Natural killer cell treated with Interleukin-12 subunit alpha and Interleukin-12 subunit beta and Interleukin-15 and Interleukin-18, amount 100 ng/mL, for 72 hours (primary cell): ENCODE data around the gene MRPS2. TPM values are rescaled to one million over a fixed set of nuclear protein-coding genes. Genes with fewer than 3 reads are reported as not detected.

ENCODE experiments used
- ATAC-seq, 2 donors: fragments of 150-1000 bp; cut with Tn5 transposase in 1 of 2; sonication (Bioruptor Pico), chemical (Tn5 transposase) in 1 of 2; 2 replicates each; pipeline ENCODE4 v1.10.0; 2021
- DNase-seq: peaks from one replicate; pipeline ENCODE4 v3.0.0; 2022; ENCODE audit warnings: low spot score
- H3K27ac Mint-ChIP-seq, 2 donors: 1 replicate in 1 of 2; 2 replicates in 1 of 2; pipeline ENCODE4 v1.8.0; 2022; ENCODE audit warnings: mixed read lengths in 2 of 2, mild to moderate bottlenecking in 1 of 2, moderate library complexity in 1 of 2
- H3K27me3 Mint-ChIP-seq, 2 donors: 1 replicate in 1 of 2; 2 replicates in 1 of 2; pipeline ENCODE4 v1.8.0; 2022; ENCODE audit warnings: mixed read lengths in 2 of 2
- H3K36me3 Mint-ChIP-seq: one replicate; pipeline ENCODE4 v1.8.0; 2022; ENCODE audit warnings: mixed read lengths
- H3K4me1 Mint-ChIP-seq, 2 donors: 1 replicate in 1 of 2; 2 replicates in 1 of 2; pipeline ENCODE4 v1.8.0; 2022; ENCODE audit warnings: low read depth in 2 of 2, mixed read lengths in 2 of 2, mild to moderate bottlenecking in 1 of 2
- H3K4me3 Mint-ChIP-seq: one replicate; pipeline ENCODE4 v1.8.0; 2022; ENCODE audit warnings: mixed read lengths
- H3K9me3 Mint-ChIP-seq: 2 replicates; pipeline ENCODE4 v1.8.0; 2022; ENCODE audit warnings: mixed read lengths
- total RNA-seq, 2 donors: library from RNA; stranded (reverse); gene quantifications; one replicate each; pipeline ENCODE4 v1.2.3, GENCODE V29; 2022

MRPS2 gene
- total RNA-seq, 2 donors from 2014 or later: 38.2 to 78.3 TPM

- Mint-ChIP-seq H3K4me3 (peak overlapping the region; percentile 84), H3K4me1 (peaks cover 6 to 14% of the 10 kb centered on the region in 2 donors), H3K9me3 (no peaks in the 10 kb centered on the region), H3K36me3 (no peaks in the 10 kb centered on the region), H3K27ac (peak overlapping the region; percentile 16 to 25), H3K27me3 (no peaks in the 10 kb centered on the region)
- peak; percentile 93 for DNase-seq
- peak; percentile 71 to 83 for ATAC-seq
These were observed 984 bp upstream of the MRPS2 start for GRCh38 chr9:135499326-135500070.

DNA sequence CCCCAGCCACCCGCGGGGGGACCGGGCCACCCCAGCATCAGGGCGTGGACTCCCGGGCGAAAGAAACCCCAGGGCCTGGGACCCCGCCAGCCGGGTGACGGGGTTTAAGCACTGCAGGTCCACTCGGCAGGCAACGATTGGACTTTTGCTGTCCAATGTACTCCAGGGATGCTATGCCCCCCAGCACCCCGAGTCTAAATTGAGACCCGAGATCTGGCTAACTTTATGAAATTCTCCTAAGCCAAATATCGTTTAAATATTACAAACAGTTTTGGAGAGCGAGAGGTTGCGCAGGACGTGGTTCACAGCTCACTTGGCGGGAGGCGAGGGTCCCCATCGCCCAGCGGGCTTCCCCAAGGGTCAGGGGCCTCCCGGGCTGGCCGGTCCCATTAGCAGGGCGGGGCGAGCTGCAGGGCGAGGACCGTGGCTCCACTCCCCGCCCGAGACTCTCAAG, 384 bp upstream of the MRPS2 start:
- H3K4me1 Mint-ChIP-seq: peaks cover 6 to 16% of the 10 kb centered on the region in 2 donors
- H3K27ac Mint-ChIP-seq: peak overlapping the region; percentile 28 to 66
- no peak for DNase-seq
- peak; percentile 3 for ATAC-seq
- H3K4me3 Mint-ChIP-seq: peak overlapping the region; percentile 84
- H3K9me3 Mint-ChIP-seq: no peaks in the 10 kb centered on the region
- no peaks in the 10 kb centered on the region for H3K27me3 Mint-ChIP-seq
- no peaks in the 10 kb centered on the region for H3K36me3 Mint-ChIP-seq

GRCh38 chr9:135501261-135502167, 1.0 kb downstream of the MRPS2 start:
- no peaks in the 10 kb centered on the region for H3K36me3 Mint-ChIP-seq
- H3K27me3 Mint-ChIP-seq: no peaks in the 10 kb centered on the region
- H3K4me1 Mint-ChIP-seq: peaks cover 6 to 16% of the 10 kb centered on the region in 2 donors
- H3K27ac Mint-ChIP-seq: peak overlapping the region; percentile 50 to 68
- H3K4me3 Mint-ChIP-seq: peak overlapping the region; percentile 84
- peak; percentile 62 for DNase-seq
- H3K9me3 Mint-ChIP-seq: no peaks in the 10 kb centered on the region
- ATAC-seq: no peak

- no peaks in the 10 kb centered on the region for H3K27me3 Mint-ChIP-seq
- H3K9me3 Mint-ChIP-seq: no peaks in the 10 kb centered on the region
- no peaks in the 10 kb centered on the region for H3K36me3 Mint-ChIP-seq
- ATAC-seq (no peak), DNase-seq (peak; percentile 49)
- peaks cover 6 to 16% of the 10 kb centered on the region in 2 donors for H3K4me1 Mint-ChIP-seq
- peak overlapping the region; percentile 84 for H3K4me3 Mint-ChIP-seq
- peak overlapping the region; percentile 50 to 68 for H3K27ac Mint-ChIP-seq
These were observed 1.8 kb downstream of the MRPS2 start for GRCh38 chr9:135502168-135502872.

DNA sequence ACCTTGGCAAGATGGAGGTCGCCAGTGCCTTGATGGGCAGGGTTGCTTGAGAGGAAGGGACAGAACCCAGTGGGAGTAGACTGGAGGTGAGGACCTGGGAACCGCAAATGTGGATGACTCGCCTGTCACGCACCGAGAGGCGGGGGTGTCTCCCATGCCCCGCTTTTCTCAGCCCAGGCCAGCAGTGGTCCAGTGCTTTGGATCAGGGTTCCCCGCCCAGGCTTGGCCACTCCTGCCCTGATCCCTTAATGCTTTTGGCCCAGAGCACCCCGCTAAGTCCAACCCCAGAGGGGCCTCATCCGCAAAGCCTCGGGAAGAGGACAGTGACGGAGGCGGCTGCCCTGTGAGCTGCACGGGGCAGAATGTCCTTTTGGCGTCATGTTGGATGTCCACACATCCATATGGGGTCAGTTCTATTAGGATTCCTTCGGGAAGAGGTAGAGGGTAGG, 2.4 kb downstream of the MRPS2 start:
- ATAC-seq (no peak), DNase-seq (peak; percentile 46)
- Mint-ChIP-seq H3K4me1 (peaks cover 6 to 16% of the 10 kb centered on the region in 2 donors), H3K27me3 (no peaks in the 10 kb centered on the region), H3K36me3 (no peaks in the 10 kb centered on the region), H3K4me3 (no peak overlapping the region), H3K27ac (no peak overlapping the region), H3K9me3 (no peaks in the 10 kb centered on the region)

- Mint-ChIP-seq H3K27ac (no peak overlapping the region), H3K4me3 (no peak overlapping the region), H3K4me1 (peaks cover 6 to 16% of the 10 kb centered on the region in 2 donors), H3K27me3 (no peaks in the 10 kb centered on the region), H3K9me3 (no peaks in the 10 kb centered on the region), H3K36me3 (no peaks in the 10 kb centered on the region)
- DNase-seq (peak; percentile 28), ATAC-seq (no peak)
These were observed 3.1 kb downstream of the MRPS2 start for GRCh38 chr9:135503371-135504261.

- Mint-ChIP-seq H3K4me1 (peaks cover 6 to 14% of the 10 kb centered on the region in 2 donors), H3K9me3 (peaks cover 5% of the 10 kb centered on the region), H3K27me3 (peaks cover 0 to 2% of the 10 kb centered on the region in 2 donors), H3K4me3 (no peak overlapping the region), H3K36me3 (peaks cover 8% of the 10 kb centered on the region), H3K27ac (no peak overlapping the region)
- DNase-seq (peak; percentile 61), ATAC-seq (no peak)
These were observed 4.1 kb downstream of the MRPS2 start for GRCh38 chr9:135504262-135505243.

DNA sequence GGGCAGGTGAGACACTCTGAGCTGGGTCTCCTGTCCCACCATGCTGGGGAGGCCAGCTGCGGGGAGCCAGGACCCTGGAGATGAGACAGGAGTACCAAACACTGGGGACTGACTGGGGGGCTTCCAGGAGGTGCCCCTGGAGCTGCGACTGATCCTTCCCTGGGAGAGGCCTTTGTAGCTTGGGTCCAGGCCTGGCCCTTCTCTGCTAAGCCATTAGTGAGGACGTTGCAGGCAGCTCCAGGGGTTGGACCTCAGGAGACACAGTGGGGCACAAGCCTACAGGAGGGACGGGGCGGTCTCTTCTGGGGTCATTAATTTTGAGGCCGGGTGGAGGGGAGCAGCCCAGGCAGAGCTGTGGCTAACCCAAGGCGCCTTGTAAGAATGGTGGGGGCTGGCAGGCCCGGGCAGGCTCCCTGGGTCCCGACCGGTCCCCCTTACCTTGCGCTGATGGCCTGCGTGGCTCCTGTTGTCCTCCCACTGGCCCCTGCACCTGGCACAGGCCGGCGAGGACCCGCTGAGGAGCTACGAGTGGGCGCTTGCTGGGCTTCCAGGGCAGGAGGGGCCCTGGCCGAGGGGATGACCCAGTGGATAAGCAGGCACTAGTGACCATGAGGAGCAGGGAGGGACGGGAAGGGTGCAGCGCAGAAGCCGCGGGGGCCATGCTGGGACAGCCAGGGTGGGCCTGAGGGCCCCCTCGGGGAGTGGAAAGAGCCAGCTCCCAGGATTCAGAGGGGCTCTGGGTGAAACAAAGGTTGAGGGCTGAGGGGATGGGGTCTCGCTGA, 5.1 kb downstream of the MRPS2 start:
- Mint-ChIP-seq H3K27ac (no peak overlapping the region), H3K36me3 (peaks cover 8% of the 10 kb centered on the region), H3K4me1 (peaks cover 6 to 12% of the 10 kb centered on the region in 2 donors), H3K9me3 (peaks cover 6% of the 10 kb centered on the region), H3K27me3 (peaks cover 0 to 2% of the 10 kb centered on the region in 2 donors), H3K4me3 (no peak overlapping the region)
- DNase-seq (peak; percentile 52), ATAC-seq (no peak)

DNA sequence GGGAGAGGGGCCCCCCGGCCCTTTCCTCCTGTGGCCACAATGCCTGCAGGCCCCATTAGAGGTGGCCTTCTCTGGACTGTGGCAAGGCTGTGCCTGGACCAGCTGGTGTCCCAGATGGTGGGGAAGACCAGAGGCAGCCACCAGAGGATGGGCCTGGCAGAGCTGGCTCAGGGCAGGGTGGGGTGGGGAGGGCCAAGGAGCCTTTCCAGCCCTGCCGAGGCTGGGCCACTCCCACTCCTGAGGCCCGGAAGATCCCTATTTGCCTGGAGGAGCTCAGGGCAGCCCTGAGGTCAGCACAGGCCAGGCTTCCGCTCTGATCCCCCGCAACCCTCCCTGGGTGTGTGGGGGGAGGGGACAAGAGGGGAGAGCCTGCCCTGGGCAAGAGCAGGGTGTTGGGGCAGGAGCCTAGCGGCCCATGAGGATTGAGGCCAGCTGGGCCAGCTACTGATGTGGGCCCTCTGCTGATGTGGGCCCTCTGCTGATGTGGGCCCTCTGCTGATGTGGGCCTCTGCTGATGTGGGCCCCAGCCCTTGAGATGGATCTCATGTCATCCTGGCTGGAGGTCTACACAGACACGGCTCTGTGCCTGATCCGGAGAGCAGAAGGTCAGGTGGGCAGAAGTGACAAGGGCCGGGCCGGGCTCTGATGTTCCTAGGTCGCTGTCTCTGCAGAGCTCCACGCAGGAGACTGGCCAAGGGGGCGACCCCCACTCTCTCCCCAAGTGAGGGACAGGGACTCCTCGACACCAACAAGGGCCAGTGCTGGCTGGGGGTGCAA, 6.0 kb downstream of the MRPS2 start:
- Mint-ChIP-seq H3K27me3 (peaks cover 0 to 2% of the 10 kb centered on the region in 2 donors), H3K4me1 (peaks cover 12 to 13% of the 10 kb centered on the region in 2 donors), H3K4me3 (no peak overlapping the region), H3K27ac (no peak overlapping the region), H3K36me3 (peaks cover 8% of the 10 kb centered on the region), H3K9me3 (peaks cover 6% of the 10 kb centered on the region)
- peak in 1 of 2 donors; percentile 5 for ATAC-seq
- peak; percentile 54 for DNase-seq

GRCh38 chr9:135507104-135508035, 6.9 kb downstream of the MRPS2 start:
- Mint-ChIP-seq H3K27ac (no peak overlapping the region), H3K4me1 (peaks cover 10 to 12% of the 10 kb centered on the region in 2 donors), H3K36me3 (peaks cover 8% of the 10 kb centered on the region), H3K27me3 (peaks cover 0 to 2% of the 10 kb centered on the region in 2 donors), H3K9me3 (peaks cover 6% of the 10 kb centered on the region), H3K4me3 (no peak overlapping the region)
- ATAC-seq: peak in 1 of 2 donors; percentile 2
- DNase-seq: peak; percentile 10
